Stomach (tissue), 9 donors: ENCODE measurements around the gene LRRC56. TPM values are rescaled to one million over a fixed set of nuclear protein-coding genes. Genes with fewer than 3 reads are reported as not detected.

ENCODE experiments used
- DNase-seq, 2 donors: peaks; one replicate each; pipeline versions ENCODE4 v3.0.0 to v3.0.0-alpha.2; 2013 to 2019
- H3K27ac ChIP-seq, 5 donors: fragments of 200-600 bp in 4 of 5; sonication (generic) in 4 of 5; one replicate each; pipeline ENCODE4 v1.5.1; 2013 to 2019; ENCODE audit warnings: mild to moderate bottlenecking in 1 of 5, moderate library complexity in 1 of 5
- H3K27me3 ChIP-seq, 3 donors: fragments of 200-600 bp; sonication (generic); one replicate each; pipeline ENCODE4 v1.5.1; 2017 to 2019; ENCODE audit warnings: mixed run types in 1 of 3
- H3K36me3 ChIP-seq, 4 donors: fragments of 200-600 bp; sonication (generic); 1 replicate in 3 of 4; 2 replicates in 1 of 4; pipeline ENCODE4 v1.5.1; 2016 to 2019
- H3K4me1 ChIP-seq, 4 donors: fragments of 200-600 bp; sonication (generic); one replicate each; pipeline ENCODE4 v1.5.1; 2016 to 2019
- H3K4me3 ChIP-seq, 4 donors: fragments of 200-600 bp; sonication (generic) in 3 of 4; one replicate each; pipeline ENCODE4 v1.5.1; 2016 to 2019; ENCODE audit warnings: mild to moderate bottlenecking in 1 of 4
- H3K9me3 ChIP-seq, 4 donors: fragments of 200-600 bp; sonication (generic); one replicate each; pipeline ENCODE4 v1.5.1; 2016 to 2019
- EP300 ChIP-seq: sonication (generic); formaldehyde crosslinking; IDR thresholded peaks from one replicate; pipeline ENCODE4 v1.6.1; 2017; ENCODE audit warnings: antibody characterized with exemption
- POLR2A ChIP-seq, 4 donors: fragments of 450-650 bp; IDR thresholded peaks; one replicate each; pipeline ENCODE4 v1.6.1; 2016; ENCODE audit warnings: antibody characterized with exemption in 4 of 4, control low read depth in 2 of 4, mild to moderate bottlenecking in 1 of 4, moderate library complexity in 1 of 4
- POLR2AphosphoS5 ChIP-seq, 3 donors: sonication (generic); formaldehyde crosslinking; IDR thresholded peaks; one replicate each; pipeline ENCODE4 v1.6.1; 2016; ENCODE audit warnings: antibody characterized with exemption in 3 of 3
- WGBS, 5 donors: extraction: QIAGEN DNeasy Blood & Tissue Kit in 3 of 5; methylation state at CpG; one replicate each; pipeline versions ENCODE4 v1.1.5 to v1.1.7; 2013 to 2018; 5-methylcytosine and 5-hydroxymethylcytosine counted together
- intact Hi-C: fragments of 100-400 bp; cut with DNase I; formaldehyde crosslinking; loops from one replicate; pipeline ENCODE4 v1.15.1; 2023; ENCODE audit warnings: low total_unique reads
- polyA plus RNA-seq, 3 donors: library from polyadenylated mRNA; stranded (reverse); fragments of 200-250 nt; gene quantifications; one replicate each; pipeline ENCODE4 v1.2.3, GENCODE V29; 2013
- total RNA-seq, 5 donors: library from RNA; depleted of rRNA; stranded (reverse); fragments of >200 nt; gene quantifications; one replicate each; pipeline versions ENCODE4 v1.1.0 to v1.2.3, GENCODE V29; 2014 to 2016
- TF ChIP-seq, protein P1 (sequence below), 7 experiments: fragments of 450-650 bp in 4 of 7; fragments of 200-600 bp in 3 of 7; sonication (generic) in 3 of 7; IDR thresholded peaks; one replicate each; pipeline ENCODE4 v1.5.1; 2016 to 2019; ENCODE audit warnings: antibody characterized with exemption in 7 of 7, control low read depth in 2 of 7, mild to moderate bottlenecking in 1 of 7
- donor health status: healthy with polysubstance abuse.
- donor health status: Bipolar disorder and iron deficiency.
- donor health status: healthy.

Gene LRRC56
- total and polyA plus RNA-seq, 8 donors: 0.18 to 8.1 (median 2.9) TPM; not detected in 1

DNA sequence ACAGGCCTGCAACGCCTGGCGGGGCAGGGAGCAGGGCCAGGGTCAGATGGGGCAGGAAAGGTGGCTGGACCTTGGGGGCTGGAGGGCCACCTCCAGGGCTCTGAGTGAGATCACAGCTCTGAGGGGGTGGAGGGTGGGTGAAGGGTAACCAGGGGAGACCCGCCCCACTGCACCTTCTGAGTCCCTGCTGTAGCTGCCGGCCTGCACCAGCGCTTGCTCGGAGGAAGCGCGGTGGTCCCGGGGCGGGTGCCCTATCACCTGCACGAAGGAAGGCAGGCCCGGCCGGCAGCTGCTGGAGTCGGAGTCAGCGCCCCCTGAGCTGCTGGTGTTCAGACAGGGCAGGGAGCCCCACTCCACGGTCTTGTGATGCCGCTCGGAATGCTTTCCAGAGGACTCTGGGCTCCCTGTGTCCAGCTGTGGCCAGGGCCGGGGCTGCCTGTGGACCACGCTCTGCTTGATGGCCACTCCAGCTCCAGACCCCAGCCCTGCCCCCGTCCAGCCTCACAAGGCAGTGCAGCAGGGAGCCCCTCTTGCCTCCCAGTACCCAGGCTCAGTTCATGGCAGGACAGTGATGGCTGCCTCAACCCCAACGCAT, 19.4 kb downstream of the LRRC56 start:
- no peak for DNase-seq
- Histone ChIP-seq H3K4me1 (peaks cover 30 to 50% (median 44%) of the 10 kb centered on the region in 4 donors), H3K9me3 (no peaks in the 10 kb centered on the region), H3K27ac (no peak overlapping the region), H3K27me3 (peaks cover 0 to 79% (median 45%) of the 10 kb centered on the region in 3 donors), H3K4me3 (no peak overlapping the region), H3K36me3 (no peaks in the 10 kb centered on the region)
- WGBS, 5 donors: 83 to 87% (median 85%) methylated on average over 13 to 22 of the region's 22 CpGs
- intact Hi-C loops: no loop called here
- TF ChIP-seq EP300: no peak
- no peak for TF ChIP-seq POLR2A (IDR thresholded peaks at IDR 0.05)
- TF ChIP-seq, protein P1, sequence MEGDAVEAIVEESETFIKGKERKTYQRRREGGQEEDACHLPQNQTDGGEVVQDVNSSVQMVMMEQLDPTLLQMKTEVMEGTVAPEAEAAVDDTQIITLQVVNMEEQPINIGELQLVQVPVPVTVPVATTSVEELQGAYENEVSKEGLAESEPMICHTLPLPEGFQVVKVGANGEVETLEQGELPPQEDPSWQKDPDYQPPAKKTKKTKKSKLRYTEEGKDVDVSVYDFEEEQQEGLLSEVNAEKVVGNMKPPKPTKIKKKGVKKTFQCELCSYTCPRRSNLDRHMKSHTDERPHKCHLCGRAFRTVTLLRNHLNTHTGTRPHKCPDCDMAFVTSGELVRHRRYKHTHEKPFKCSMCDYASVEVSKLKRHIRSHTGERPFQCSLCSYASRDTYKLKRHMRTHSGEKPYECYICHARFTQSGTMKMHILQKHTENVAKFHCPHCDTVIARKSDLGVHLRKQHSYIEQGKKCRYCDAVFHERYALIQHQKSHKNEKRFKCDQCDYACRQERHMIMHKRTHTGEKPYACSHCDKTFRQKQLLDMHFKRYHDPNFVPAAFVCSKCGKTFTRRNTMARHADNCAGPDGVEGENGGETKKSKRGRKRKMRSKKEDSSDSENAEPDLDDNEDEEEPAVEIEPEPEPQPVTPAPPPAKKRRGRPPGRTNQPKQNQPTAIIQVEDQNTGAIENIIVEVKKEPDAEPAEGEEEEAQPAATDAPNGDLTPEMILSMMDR (IDR thresholded peaks at IDR 0.05): no peak
- no peak for TF ChIP-seq POLR2AphosphoS5 (IDR thresholded peaks at IDR 0.05)

DNA sequence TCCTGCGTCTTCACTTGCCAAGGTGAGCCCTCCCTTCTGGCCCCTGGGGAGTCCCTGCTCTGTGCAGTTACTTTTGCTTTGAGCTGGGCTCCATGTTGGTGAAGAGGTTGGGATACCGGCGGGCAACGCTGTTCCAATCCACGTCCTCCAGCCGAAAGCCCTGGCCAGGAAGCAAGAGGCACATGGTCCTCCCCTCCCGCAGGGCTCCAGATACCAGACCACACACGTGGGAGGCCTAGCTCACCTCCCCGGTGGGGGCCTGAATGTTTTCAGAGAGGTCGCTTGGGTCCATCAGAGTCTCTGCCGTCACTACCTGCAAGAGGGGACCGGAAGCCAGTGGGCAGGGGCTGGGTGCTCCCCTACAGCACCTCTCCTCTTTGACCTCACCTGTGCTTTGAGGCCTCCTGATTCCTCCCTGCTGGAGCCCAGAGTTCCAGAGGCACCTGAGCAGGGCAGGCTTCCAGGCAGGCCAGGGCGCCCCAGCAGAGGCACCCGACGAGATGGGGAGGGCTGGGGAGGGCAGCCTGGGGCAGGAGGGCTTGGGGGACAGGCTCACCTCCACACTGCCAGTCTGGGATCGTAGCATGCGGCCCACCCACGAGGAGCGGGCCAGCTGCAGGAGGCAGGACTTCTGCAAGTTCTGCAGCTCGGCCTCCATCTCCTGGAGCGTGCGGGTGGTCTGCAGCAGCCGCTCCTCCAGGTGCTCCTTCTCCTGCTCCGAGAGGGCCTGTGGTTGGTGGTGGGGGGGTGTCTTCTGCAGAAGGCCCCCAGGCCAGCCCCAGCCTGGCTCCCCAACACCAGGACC, 20.2 kb downstream of the LRRC56 start:
- intact Hi-C loops: no loop called here
- Histone ChIP-seq H3K27ac (no peak overlapping the region), H3K9me3 (no peaks in the 10 kb centered on the region), H3K36me3 (no peaks in the 10 kb centered on the region), H3K4me3 (no peak overlapping the region), H3K27me3 (peaks cover 0 to 72% (median 45%) of the 10 kb centered on the region in 3 donors), H3K4me1 (peaks cover 36 to 58% (median 52%) of the 10 kb centered on the region in 4 donors)
- TF ChIP-seq POLR2AphosphoS5 (IDR thresholded peaks at IDR 0.05) (no peak), POLR2A (IDR thresholded peaks at IDR 0.05) (no peak), EP300 (no peak)
- TF ChIP-seq, protein P1 (IDR thresholded peaks at IDR 0.05): no peak
- WGBS, 5 donors: 83 to 93% (median 88%) methylated on average over 9 to 24 of the region's 24 CpGs
- no peak for DNase-seq

DNA sequence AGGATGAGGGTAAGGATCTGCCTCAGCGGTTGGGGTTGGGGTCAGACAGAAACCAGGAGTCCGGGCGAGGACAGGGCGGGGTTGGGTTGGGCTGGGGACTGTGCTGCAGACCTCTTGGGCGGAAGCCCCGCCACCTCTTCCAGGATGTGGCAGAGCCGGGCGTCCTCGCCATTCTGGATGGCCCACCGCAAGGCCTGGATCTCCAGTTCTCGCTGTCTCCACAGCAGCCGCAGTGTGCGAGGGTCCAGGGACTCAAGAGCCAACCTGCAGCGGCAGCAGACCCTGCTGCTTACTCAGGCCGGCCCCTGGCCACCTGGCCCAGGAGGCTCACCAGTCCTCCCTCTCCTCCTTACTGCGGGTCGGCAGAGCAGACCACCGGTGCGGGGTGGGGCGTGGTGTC, 21.2 kb downstream of the LRRC56 start:
- H3K36me3 ChIP-seq: peaks cover 0 to 8% (median 4%) of the 10 kb centered on the region in 4 donors
- no peak overlapping the region for H3K4me3 ChIP-seq
- H3K27ac ChIP-seq: no peak overlapping the region
- H3K27me3 ChIP-seq: peaks cover 0 to 62% (median 39%) of the 10 kb centered on the region in 3 donors
- intact Hi-C loops: no loop called here
- no peak for DNase-seq
- peaks cover 44 to 68% (median 62%) of the 10 kb centered on the region in 4 donors for H3K4me1 ChIP-seq
- TF ChIP-seq POLR2A (IDR thresholded peaks at IDR 0.05): no peak
- no peak for TF ChIP-seq POLR2AphosphoS5 (IDR thresholded peaks at IDR 0.05)
- no peak for TF ChIP-seq EP300
- TF ChIP-seq, protein P1 (IDR thresholded peaks at IDR 0.05): no peak
- 86 to 91% (median 88%) methylated on average over 11 to 20 of the region's 20 CpGs for WGBS, 5 donors
- no peaks in the 10 kb centered on the region for H3K9me3 ChIP-seq

DNA sequence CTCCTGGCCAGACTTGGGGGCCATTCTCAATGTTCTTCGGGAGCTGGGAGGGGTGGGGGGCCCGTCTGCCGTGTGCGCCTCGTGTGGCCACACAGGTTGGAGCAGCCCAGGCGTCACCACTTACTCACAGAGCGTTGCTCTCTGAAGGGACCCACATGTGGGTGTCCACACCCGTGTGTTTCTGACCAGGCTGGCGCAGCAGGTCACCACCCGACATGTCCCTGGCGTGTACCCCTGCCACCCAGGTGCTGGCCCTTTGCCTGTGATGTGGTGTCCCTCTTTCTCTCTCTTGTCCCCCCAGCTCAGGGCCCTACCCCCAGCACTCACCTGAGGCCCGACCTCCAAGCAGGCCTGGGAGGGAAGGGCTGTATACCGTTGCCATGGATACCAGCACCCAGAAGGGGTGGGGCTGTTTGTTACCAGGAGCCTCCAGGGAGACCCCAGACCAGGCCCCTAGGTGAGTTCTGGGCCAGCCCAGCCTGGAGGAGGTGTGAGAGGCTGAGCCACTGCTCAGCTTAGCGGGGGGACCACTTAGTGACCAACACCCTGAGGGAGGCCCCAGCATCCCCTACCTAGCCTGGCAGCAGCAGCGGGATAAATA, 21.8 kb downstream of the LRRC56 start:
- Histone ChIP-seq H3K36me3 (peaks cover 0 to 14% (median 7%) of the 10 kb centered on the region in 4 donors), H3K4me1 (peaks cover 42 to 69% (median 65%) of the 10 kb centered on the region in 4 donors), H3K27me3 (peaks cover 0 to 56% (median 33%) of the 10 kb centered on the region in 3 donors), H3K9me3 (no peaks in the 10 kb centered on the region), H3K4me3 (no peak overlapping the region), H3K27ac (peak overlapping the region in 4 of 5 donors; percentile 9 to 95 (median 90))
- no peak for DNase-seq
- WGBS, 5 donors: 80 to 100% (median 83%) methylated on average over 3 to 15 of the region's 15 CpGs
- intact Hi-C loops: no loop called here
- TF ChIP-seq POLR2A (IDR thresholded peaks at IDR 0.05): no peak
- TF ChIP-seq EP300: no peak
- TF ChIP-seq, protein P1 (IDR thresholded peaks at IDR 0.05): no peak
- no peak for TF ChIP-seq POLR2AphosphoS5 (IDR thresholded peaks at IDR 0.05)
